OCI-LY1 (cell line): ENCODE measurements around the gene DLD.

Experiments used
- CTCF ChIP-seq: fragments of 200-600 bp; sonication (generic), shearing (Covaris generic); IDR thresholded peaks from 2 replicates; pipeline ENCODE4 v1.5.1; 2017; ENCODE audit warnings: mild to moderate bottlenecking, antibody characterized with exemption, low read length, moderate library complexity, mixed read lengths
- EZH2 ChIP-seq: fragments of 200-600 bp; sonication (generic), shearing (Covaris generic); IDR thresholded peaks from 2 replicates; pipeline ENCODE4 v1.8.0; 2017; ENCODE audit warnings: borderline replicate concordance, mixed run types, mild to moderate bottlenecking, antibody characterized with exemption, low read length, moderate library complexity, mixed read lengths

DNA sequence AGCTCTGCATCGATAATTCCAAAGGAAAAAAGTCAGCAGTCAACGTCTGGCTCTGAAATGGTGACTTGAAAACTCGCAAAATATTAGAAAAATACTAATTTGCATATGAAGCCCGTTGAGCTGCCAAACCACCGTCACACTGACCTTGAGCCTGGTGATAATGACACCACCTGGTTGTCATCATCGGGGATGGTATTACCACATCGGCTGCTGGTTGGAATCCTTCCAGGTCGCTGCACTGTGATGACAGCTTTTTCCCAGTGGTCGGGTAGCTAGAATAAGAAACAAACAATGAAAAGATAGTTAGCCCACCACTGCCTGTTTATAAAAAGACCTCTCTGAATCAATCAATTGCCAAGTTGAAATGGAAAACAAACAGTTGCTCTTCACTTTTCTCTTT is 70.4 kb downstream of the DLD start:
- TF ChIP-seq CTCF: no peak
- no peak for TF ChIP-seq EZH2
